NCI-H1436 treated with DMSO at 0.1 percent for 48 hours (cell line): ENCODE results near the gene SLC44A1.

ENCODE experiments used
- DNase-seq: peaks from one replicate; lab custom pipeline; 2025; lab: John Stamatoyannopoulos, UW

The SLC44A1 gene

GRCh38 chr9:105273731-105274130 is 29.3 kb downstream of the SLC44A1 start:
- no peak for DNase-seq

DNA sequence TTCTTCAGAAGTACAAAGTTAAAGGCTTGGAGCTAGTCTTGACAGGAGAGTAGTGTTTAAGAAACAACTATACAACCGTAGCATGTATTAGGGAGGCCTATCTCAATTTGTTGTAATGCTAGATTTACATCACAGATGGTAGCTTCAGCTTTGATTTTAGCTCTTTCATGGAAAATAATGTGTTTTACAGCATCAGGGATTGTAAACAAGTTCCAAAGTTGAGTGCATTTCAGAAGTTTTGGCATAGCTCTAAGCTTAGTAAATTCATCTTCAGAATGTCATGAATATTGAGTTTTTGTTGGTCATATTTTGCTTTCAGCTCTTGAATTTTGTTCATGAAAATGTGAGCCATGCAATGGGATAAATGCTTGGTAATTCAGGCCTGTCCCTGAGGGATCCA is 30.7 kb downstream of the SLC44A1 start:
- DNase-seq, result no peak

DNA sequence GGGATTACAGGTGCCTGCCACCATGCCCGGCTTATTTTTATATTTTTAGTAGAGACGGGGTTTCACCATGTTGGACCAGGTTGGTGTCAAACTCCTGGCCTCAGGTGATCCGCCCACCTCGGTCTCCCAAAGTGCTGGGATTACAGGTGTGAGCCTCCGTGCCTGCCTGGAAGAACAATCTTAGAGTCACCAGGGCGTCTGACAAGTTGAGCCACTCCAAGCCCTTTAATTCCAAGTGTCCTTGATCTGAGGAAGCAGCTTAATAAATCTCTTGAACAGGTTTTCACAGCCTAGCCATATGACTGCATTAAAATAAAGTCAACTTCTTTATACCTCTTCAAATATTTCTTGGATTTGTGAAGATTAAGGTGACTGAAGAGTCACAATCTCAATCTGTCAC is 31.5 kb downstream of the SLC44A1 start:
- no peak for DNase-seq

DNA sequence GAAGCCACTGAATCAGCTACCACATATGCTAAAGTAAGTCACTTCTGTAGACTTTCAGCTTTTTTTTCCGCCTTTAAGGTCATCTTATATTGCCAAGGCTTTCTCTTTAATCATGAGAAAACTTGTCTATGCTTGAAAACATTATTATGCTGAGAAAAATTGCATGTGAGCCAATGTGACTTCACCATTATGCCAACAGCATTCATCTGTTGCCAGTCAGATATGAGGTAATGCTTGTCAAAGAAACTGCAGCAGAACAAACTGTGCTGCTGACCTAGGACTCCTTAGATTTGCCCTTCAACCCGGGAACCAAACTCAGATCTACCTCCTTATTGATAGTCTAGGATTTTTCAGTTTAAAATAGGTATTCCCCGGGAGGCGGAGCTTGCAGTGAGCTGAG is 34.3 kb downstream of the SLC44A1 start:
- DNase-seq, result no peak

DNA sequence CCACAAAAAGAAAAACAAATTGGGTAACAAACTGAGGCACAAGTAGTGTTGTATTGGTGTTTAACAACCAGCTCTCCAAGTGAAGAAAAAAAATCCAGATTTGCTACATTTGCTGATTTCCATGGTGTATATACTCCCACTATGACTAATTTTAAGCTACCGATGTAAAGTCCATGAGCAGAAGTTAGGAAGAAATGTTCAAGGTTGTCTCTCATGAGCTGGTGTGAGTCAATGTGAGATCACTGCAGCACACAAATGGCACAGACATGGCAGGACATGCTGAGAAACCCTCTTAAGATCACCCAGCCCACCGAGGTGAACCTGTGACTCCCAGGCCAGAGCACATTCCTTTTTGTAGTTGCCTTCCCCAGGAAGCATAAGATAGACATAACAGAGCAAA is 36.2 kb downstream of the SLC44A1 start:
- no peak for DNase-seq

DNA sequence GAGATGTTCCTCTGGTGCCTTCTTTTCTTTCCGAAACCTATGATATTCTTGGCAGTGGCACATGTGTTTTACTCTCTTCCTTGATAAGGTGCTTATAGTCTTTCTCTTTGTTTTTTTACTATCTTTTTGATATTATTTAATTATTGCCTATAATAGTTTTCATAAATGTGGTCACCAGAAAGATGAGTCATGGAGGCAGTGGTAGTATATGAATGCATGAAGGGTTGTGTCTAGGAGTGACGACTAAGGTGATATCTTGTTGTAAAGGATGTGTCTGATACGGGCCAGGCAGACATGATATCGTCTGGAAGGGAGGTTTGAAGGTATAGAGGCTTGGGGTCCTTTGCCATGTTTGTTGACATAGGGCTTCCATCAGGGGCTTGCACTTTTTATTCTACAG is 36.8 kb downstream of the SLC44A1 start:
- DNase-seq, result no peak

GRCh38 chr9:105281926-105282325 is 37.5 kb downstream of the SLC44A1 start:
- no peak for DNase-seq

DNA sequence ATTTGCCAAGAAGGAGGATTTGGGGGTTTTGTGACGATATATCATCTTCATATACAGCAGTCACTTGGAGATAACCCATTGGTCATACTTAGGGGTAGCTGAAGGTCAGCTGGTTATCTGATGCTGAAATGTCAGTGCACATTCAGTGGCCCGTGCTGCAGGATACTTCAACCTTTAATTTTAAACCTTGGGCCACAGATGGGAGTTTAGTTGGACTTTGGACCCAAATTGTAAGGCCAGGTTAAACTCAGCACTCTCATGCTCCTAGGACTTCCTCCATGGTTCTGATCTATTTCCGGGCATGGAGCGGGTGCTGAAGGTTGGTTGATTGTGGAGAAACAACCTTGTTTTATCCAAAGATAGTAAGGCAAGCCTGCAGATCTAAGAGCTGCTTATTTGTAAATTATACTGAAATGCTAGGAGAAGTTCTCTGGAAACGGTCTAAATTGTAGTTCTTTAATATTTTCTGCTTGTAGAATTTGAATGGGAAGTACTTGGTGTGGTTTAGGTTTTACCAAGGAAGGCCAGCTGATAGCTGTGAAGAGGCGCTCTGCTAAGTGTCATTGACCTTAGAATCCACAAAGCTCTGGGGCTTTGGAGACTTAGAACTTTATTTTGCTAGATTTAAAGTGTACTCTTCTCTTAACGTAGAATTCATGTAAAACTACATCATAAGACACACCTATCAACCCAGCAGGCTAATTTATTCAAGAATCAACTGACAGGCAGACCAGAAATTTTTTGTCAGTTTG is 38.6 kb downstream of the SLC44A1 start:
- DNase-seq, result no peak

DNA sequence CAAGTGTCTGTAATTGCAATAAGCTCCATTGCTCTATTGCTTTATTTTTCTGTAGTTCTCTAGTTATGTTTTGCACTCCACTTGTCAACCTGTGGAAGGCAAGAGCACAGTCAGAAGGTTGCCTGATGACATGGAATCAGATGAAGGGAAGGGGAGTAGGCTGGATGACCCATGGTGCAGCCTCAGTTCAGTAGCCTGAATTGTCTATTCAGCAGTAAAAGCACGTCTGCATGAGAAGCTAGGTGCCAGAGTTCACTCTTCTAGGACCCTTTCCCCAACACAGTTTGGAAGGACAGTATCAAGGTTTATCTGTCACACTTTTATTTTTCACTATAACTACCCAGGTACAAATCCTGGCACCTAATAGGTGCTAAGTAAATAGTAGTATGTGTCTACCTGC is 39.3 kb downstream of the SLC44A1 start:
- no peak for DNase-seq

GRCh38 chr9:105284463-105284862 is 40.0 kb downstream of the SLC44A1 start:
- DNase-seq, result no peak

DNA sequence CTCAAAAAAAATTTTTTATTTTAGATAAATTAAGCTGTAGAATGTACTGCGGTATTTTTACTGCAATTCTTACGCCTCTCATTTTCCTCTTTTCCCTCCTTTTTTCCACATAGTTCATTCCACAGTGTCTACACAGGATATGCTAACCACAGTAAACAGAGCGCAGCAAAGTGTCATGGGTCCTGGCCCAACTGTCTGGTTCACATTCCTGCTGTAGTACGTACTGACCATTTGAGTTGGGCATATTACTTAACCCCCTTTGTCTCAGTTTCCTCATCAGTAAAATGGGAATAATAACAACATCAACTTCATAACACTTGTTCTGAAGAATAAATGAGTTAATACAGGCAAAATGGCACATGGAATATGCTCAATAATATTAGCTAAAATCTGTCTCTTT is 41.6 kb downstream of the SLC44A1 start:
- no peak for DNase-seq

GRCh38 chr9:105289305-105289704 is 44.9 kb downstream of the SLC44A1 start:
- no peak for DNase-seq

DNA sequence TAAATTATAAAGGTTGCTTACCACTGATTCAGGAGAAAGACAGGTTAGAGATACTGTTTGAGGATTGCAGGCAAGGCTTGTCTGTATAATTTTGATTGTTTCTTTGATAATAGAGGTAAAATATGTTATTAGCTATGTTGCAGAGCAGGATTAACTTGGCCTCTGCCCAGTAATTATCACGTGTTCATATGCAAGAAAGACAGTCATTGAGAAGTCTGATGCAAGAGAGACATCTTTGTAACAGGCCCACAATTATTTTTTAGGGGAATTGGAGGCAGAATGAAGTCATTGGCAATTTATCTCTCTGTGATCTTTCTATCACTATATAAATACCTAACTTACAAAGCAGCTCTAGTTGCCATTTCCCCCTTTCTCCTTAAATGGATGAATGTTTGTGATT is 46.0 kb downstream of the SLC44A1 start:
- no peak for DNase-seq

DNA sequence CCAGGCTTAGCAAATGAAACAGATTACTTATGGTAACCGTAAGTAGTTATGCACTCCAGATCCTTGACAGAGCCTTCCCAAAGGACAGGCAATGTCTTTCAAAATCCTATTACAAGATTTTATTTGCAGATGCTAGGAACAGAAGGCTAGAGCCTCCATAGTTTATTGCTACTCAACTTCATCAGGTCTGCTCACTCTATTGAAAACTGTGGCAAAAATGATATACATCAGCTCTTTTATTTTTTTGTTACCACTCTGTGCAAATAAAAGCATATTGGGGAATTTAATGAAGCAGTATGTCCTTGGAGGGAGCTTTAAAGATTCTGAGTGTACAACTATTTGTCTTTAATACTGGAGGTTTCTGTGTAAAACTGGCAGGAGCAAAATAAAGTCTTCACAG is 46.5 kb downstream of the SLC44A1 start:
- no peak for DNase-seq

DNA sequence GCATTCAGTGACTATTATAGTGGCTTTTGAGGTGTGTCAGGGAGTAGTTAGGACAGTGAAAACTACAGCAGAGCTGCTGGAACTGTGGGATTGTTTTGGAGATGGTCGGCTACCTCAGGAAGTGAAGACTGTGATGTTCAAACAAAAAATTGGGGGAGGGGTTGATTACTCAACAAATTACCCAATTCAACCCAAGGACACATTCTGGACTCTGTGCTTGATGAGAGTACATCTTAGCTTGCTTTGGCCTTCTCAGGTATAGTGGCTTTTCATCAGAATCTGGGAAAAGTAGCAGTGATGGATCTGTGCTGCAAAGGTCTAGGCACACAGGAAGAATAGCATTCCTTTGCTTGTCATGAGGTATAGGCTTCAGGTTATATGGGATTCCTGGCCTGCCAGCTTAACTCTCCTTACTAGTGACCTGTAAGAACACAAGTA is 47.0 kb downstream of the SLC44A1 start:
- no peak for DNase-seq

GRCh38 chr9:105291938-105292337 is 47.5 kb downstream of the SLC44A1 start:
- DNase-seq, result no peak

DNA sequence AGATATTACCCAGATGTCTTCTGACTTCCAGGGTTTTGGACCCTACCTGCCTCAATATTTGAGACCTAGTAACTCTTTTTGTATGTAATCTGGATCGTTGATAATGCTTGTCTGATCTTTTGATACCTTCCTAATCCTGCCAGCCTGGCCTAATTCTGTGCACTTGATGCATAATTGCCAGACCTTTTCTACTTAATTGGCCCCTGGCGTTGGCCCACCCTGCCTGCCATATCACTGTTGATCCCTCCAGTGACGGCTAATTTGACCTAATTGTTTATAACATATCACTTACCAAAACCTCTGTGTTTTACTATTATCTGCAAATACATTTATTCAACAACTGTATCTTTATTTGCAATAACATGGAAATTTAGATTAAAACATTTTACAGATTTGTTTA is 49.0 kb downstream of the SLC44A1 start:
- no peak for DNase-seq

GRCh38 chr9:105295201-105295550 is 50.7 kb downstream of the SLC44A1 start:
- no peak for DNase-seq

GRCh38 chr9:105295986-105296385 is 51.5 kb downstream of the SLC44A1 start:
- DNase-seq, result no peak

- no peak for DNase-seq
These were observed 52.0 kb downstream of the SLC44A1 start for GRCh38 chr9:105296445-105296844.

- no peak for DNase-seq
These were observed 52.4 kb downstream of the SLC44A1 start for GRCh38 chr9:105296877-105297287.

DNA sequence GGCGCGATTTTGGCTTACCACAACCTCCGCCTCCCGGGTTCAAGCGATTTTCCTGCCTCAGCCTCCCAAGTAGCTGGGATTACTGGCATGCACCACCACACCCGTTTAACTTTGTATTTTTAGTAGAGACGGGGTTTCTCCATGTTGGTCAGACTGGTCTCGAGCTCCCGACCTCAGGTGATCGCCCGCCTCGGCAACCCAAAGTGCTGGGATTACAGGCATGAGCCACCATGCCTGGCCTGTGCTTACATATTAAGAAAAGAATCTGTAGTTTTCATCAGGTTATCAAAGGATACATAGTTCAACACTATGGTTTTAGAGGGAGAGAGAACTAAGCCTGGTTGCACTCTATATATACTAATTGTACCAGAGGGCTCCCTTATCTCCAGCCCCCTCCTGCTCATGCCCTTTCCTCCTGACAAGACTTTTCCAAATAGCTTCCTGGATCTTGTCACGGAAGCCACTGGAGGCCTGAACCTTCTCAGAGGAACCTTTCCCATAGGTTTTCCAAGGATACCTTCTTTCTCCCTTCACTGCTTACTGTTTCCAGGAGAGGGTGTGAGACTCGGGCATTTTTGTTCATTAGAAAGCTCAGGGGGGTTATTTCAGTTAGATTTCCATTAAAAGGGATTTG is 53.1 kb downstream of the SLC44A1 start:
- no peak for DNase-seq

DNA sequence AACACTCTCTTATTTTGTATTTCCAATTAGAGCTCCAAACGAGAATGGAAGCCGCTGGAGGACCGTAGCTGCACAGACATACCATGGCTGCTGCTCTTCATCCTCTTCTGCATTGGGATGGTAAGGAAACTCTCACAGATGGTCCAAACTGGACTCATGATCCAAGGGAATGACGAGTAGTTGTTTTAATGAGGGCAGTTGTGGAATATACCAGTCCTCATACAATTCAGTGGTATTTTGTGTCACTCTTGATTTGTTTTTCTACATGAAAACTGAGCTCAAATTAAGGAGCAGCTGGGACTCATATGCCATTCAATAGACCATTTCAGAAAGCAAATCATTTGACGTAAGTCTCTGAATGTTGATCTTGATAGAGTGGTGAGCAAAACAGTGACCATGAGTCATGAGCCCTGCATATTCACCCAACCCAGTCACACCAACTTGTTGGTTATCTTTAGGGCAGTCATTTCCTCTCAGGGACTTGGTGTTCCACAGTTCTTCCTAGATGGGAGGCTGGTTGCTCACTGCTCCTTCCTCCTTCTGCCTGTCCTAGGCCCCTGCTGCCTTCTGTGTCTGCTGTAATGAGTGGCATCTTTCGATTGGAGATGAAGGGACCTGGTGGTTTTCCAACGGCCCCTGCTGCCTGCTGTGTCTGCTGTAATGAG is 54.9 kb downstream of the SLC44A1 start:
- DNase-seq, result no peak
